Astrocyte (in vitro differentiated cells and primary cell): ENCODE data around the gene FAM120B. TPM values are rescaled to one million over a fixed set of nuclear protein-coding genes. Genes with fewer than 3 reads are reported as not detected.

Experiments used
- DNase-seq: peaks from one replicate; pipeline ENCODE4 v3.0.0-alpha.2; 2010; ENCODE audit warnings: low read depth
- FAIRE-seq: peaks from 2 replicates; lab custom pipeline; 2011; peaks lifted over from hg19 to GRCh38; lab: Jason Lieb, UNC
- H2AFZ ChIP-seq: 2 replicates; pipeline ENCODE4 v1.6.0; 2012; ENCODE audit warnings: low read depth, low read length, inconsistent platforms
- H3K27ac ChIP-seq: 2 replicates; pipeline ENCODE4 v1.5.1; 2011; ENCODE audit warnings: low read depth, low read length, inconsistent platforms
- H3K27me3 ChIP-seq: 2 replicates; pipeline ENCODE4 v1.6.0; 2011; ENCODE audit warnings: low read length, inconsistent platforms; ENCODE audit not compliant: insufficient read depth
- H3K36me3 ChIP-seq: 2 replicates; pipeline ENCODE4 v1.5.1; 2011; ENCODE audit warnings: low read length, inconsistent platforms; ENCODE audit not compliant: insufficient read depth
- H3K4me1 ChIP-seq: 2 replicates; pipeline ENCODE4 v1.5.1; 2011; ENCODE audit warnings: low read length, inconsistent platforms; ENCODE audit not compliant: insufficient read depth
- H3K4me2 ChIP-seq: 2 replicates; pipeline ENCODE4 v1.6.0; 2012; ENCODE audit warnings: low read length, inconsistent platforms
- H3K4me3 ChIP-seq: 2 replicates; pipeline ENCODE4 v1.5.1; 2011; ENCODE audit warnings: low read depth, mild to moderate bottlenecking, low read length, inconsistent platforms; ENCODE audit not compliant: insufficient read depth
- H3K79me2 ChIP-seq: 2 replicates; pipeline ENCODE4 v1.6.0; 2012; ENCODE audit warnings: mild to moderate bottlenecking, low read length, inconsistent platforms; ENCODE audit not compliant: insufficient read depth
- H3K9ac ChIP-seq: 2 replicates; pipeline ENCODE4 v1.6.0; 2012; ENCODE audit warnings: mild to moderate bottlenecking, low read length, inconsistent platforms
- H3K9me3 ChIP-seq: 2 replicates; pipeline ENCODE4 v1.5.1; 2012; ENCODE audit warnings: low read depth, mild to moderate bottlenecking, low read length, inconsistent platforms; ENCODE audit not compliant: insufficient read depth
- H4K20me1 ChIP-seq: 2 replicates; pipeline ENCODE4 v1.6.0; 2012; ENCODE audit warnings: low read length, inconsistent platforms; ENCODE audit not compliant: insufficient read depth
- H3K27ac Mint-ChIP-seq: one replicate; pipeline ENCODE4 v1.8.0; 2021; ENCODE audit warnings: mild to moderate bottlenecking, mixed read lengths; ENCODE audit not compliant: unreplicated experiment
- H3K27me3 Mint-ChIP-seq: one replicate; pipeline ENCODE4 v1.8.0; 2021; ENCODE audit warnings: low read depth, mixed read lengths; ENCODE audit not compliant: unreplicated experiment
- H3K36me3 Mint-ChIP-seq: one replicate; pipeline ENCODE4 v1.8.0; 2021; ENCODE audit warnings: low read depth, mixed read lengths; ENCODE audit not compliant: unreplicated experiment
- H3K4me1 Mint-ChIP-seq: one replicate; pipeline ENCODE4 v1.8.0; 2021; ENCODE audit warnings: low read depth, mixed read lengths; ENCODE audit not compliant: unreplicated experiment
- H3K4me3 Mint-ChIP-seq: one replicate; pipeline ENCODE4 v1.8.0; 2021; ENCODE audit warnings: mild to moderate bottlenecking, moderate library complexity, mixed read lengths; ENCODE audit not compliant: unreplicated experiment
- H3K9me3 Mint-ChIP-seq: one replicate; pipeline ENCODE4 v1.8.0; 2021; ENCODE audit warnings: mild to moderate bottlenecking, mixed read lengths; ENCODE audit not compliant: unreplicated experiment
- EZH2 ChIP-seq: IDR thresholded peaks from 2 replicates; pipeline ENCODE4 v1.6.1; 2012; ENCODE audit warnings: mild to moderate bottlenecking, low read length, inconsistent platforms; ENCODE audit not compliant: insufficient read depth
- total RNA-seq: library from RNA; stranded (reverse); gene quantifications from 2 replicates; pipeline ENCODE4 v1.2.1, GENCODE V29; 2021
- TF ChIP-seq, protein P1 (sequence below): IDR thresholded peaks from 2 replicates; pipeline ENCODE4 v1.5.1; 2011; ENCODE audit warnings: low read depth, mild to moderate bottlenecking, inconsistent platforms, low read length, moderate library complexity; ENCODE audit not compliant: insufficient read depth

The FAM120B gene
- total RNA-seq, 1 donor from 2014 or later = 29.8 TPM

DNA sequence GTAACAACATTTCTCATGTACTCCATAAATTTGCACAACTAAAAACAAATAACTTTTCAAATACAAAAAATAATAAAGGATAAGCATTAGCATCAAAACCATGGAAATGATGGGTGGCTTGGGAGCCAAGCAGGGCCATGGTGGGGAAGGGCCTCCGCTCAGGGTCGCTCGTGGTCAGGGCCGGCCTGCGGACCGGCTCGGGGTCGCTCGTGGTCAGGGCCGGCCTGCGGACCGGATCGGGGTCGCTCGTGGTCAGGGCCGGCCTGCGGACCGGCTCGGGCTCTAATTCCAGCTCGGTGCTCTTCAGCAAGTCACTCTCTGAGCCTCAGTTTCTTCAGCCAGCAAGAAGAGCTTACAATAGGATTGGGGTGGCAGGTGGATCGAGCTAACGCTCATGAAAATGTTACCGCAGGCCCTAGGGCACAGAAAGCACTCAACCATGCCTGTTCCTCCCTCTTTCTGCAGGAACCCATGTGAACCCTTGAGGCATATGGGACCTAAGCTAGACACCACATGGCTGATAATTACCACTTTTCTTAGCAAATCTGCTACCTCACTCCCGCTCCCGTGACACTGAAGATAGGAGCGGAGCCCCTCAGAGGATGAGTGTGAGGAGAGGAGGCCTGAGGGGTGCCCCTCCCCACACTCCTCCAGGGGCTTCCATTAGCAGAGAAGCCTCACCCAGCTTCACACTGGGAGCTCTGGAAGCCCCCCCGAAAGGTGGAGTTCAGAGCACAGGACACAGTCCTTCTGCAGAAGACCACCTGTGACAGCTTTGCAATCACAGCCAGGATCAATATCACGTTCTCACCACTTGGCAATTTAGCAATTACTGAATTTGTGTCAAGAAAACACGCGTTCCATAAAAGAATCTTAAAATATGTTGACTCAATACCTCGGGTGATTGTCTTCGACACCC, 143.5 kb downstream of the FAM120B start:
- no peak for FAIRE-seq
- H3K27ac ChIP-seq = no peak overlapping the region

DNA sequence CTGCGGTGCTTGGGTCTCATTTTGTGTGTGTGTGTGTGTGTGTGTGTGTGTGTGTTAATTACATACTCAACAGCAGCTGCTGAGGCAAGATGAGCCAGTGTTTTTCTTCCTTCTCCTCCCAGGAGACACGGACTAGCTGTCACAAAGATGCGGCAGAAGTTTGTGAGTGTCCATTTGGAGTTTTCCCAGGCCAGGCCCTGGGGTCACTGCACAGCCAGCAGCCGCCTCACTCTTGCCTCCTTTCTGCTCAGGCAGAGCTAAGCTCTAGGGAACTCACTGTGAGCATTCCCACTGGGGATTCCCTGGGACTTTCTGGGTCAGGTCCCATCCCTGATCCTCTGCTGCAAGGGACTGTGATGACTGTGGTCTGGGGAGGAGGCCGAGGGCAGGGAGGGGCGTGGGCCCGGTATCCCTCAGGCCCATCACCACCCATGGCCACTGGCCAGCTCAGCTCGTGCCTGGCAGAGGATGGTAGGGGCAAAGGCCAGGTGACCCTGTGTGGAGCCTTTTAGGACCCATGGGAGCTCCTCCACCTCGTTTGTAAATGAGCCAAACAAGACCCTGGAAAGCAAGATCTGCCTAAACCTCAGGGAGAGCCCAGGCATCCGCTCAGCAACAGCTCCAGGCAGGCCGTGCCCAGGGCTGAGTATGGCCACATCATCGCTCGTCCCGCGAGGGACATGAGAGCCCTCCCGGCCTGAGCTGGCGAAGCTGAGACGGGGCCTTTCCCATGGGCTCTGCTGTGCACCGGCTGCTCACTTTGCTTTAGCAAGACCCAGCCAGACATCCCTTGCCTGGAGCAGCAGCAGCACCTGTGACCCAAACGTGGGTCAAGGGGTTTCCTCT, 144.6 kb downstream of the FAM120B start:
- Histone ChIP-seq H3K27ac (no peak overlapping the region), H3K79me2 (no peaks in the 10 kb centered on the region), H3K27me3 (no peaks in the 10 kb centered on the region), H3K9ac (no peak overlapping the region), H3K4me2 (no peak overlapping the region), H4K20me1 (no peaks in the 10 kb centered on the region), H3K4me3 (no peak overlapping the region), H3K9me3 (peaks cover 3% of the 10 kb centered on the region), H2AFZ (no peak overlapping the region), H3K4me1 (peaks cover 5% of the 10 kb centered on the region), H3K36me3 (no peaks in the 10 kb centered on the region)
- no peak for TF ChIP-seq EZH2
- no peak for DNase-seq
- Mint-ChIP-seq H3K27ac (no peak overlapping the region), H3K36me3 (no peaks in the 10 kb centered on the region), H3K9me3 (no peaks in the 10 kb centered on the region), H3K4me1 (peaks cover 13% of the 10 kb centered on the region), H3K4me3 (no peak overlapping the region), H3K27me3 (peaks cover 54% of the 10 kb centered on the region)
- no peak for FAIRE-seq

More for the DNA sequence above, 143.5 kb downstream of the FAM120B start:
- Histone ChIP-seq H4K20me1 (no peaks in the 10 kb centered on the region), H3K4me1 (peaks cover 5% of the 10 kb centered on the region), H3K4me2 (no peak overlapping the region), H2AFZ (no peak overlapping the region), H3K9ac (no peak overlapping the region), H3K79me2 (no peaks in the 10 kb centered on the region), H3K9me3 (peaks cover 3% of the 10 kb centered on the region), H3K36me3 (no peaks in the 10 kb centered on the region), H3K27me3 (no peaks in the 10 kb centered on the region), H3K4me3 (no peak overlapping the region)
- peaks cover 5% of the 10 kb centered on the region for H3K9me3 Mint-ChIP-seq
- H3K36me3 Mint-ChIP-seq = no peaks in the 10 kb centered on the region
- H3K4me1 Mint-ChIP-seq = peaks cover 13% of the 10 kb centered on the region
- DNase-seq = no peak
- no peak overlapping the region for H3K27ac Mint-ChIP-seq
- no peak for TF ChIP-seq EZH2
- peaks cover 56% of the 10 kb centered on the region for H3K27me3 Mint-ChIP-seq
- no peak overlapping the region for H3K4me3 Mint-ChIP-seq

DNA sequence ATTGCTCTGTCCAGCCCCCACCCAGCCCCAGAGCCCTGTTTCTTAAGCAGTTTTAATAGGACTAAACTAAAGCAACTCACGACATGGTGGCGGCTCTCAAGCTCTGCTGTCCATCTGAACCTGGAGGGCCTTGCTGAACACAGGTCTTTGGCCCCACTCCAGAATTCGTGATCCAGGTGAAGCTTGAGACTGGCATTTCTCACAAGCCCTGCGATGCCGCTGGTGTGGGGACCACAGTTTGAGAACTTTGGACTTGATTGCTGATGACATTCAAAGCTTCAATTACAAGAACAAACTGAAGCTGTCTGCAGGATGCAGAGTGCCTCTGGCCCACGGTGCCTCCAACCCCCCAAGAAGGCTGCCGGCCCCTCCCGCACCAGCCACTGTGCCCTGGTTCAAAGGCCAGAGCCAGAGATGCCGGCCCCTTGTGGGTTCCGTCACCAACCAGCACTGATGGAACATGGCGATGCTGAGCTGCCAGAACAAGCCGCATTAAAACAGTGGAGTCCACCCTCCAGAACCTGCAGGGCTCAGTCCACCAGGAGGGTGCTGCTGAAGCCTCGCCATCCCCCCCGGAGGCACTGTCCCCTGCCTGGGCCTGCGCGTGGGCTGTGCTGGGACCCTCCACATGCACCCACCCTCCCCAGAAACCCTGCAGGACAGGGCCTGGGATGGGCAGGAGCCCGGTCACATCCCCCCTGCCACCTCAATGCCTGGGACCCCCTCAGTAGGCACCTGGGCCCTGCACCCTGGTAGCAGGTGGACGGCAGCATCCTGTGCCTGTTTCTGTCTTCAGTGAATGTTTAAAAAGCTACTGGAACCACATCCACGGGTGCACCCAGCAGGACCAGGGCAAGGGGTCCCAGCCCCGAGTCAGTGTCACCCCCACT, 145.4 kb downstream of the FAM120B start:
- Histone ChIP-seq H3K4me3 (no peak overlapping the region), H3K4me1 (peaks cover 5% of the 10 kb centered on the region), H3K36me3 (no peaks in the 10 kb centered on the region), H3K9me3 (peaks cover 3% of the 10 kb centered on the region), H4K20me1 (no peaks in the 10 kb centered on the region), H3K79me2 (no peaks in the 10 kb centered on the region), H3K9ac (no peak overlapping the region), H3K4me2 (no peak overlapping the region), H3K27ac (no peak overlapping the region), H3K27me3 (no peaks in the 10 kb centered on the region), H2AFZ (no peak overlapping the region)
- Mint-ChIP-seq H3K4me3 (no peak overlapping the region), H3K27me3 (peaks cover 52% of the 10 kb centered on the region), H3K4me1 (peaks cover 13% of the 10 kb centered on the region), H3K36me3 (no peaks in the 10 kb centered on the region), H3K9me3 (no peaks in the 10 kb centered on the region), H3K27ac (no peak overlapping the region)
- no peak for DNase-seq
- FAIRE-seq = no peak
- TF ChIP-seq, protein P1, sequence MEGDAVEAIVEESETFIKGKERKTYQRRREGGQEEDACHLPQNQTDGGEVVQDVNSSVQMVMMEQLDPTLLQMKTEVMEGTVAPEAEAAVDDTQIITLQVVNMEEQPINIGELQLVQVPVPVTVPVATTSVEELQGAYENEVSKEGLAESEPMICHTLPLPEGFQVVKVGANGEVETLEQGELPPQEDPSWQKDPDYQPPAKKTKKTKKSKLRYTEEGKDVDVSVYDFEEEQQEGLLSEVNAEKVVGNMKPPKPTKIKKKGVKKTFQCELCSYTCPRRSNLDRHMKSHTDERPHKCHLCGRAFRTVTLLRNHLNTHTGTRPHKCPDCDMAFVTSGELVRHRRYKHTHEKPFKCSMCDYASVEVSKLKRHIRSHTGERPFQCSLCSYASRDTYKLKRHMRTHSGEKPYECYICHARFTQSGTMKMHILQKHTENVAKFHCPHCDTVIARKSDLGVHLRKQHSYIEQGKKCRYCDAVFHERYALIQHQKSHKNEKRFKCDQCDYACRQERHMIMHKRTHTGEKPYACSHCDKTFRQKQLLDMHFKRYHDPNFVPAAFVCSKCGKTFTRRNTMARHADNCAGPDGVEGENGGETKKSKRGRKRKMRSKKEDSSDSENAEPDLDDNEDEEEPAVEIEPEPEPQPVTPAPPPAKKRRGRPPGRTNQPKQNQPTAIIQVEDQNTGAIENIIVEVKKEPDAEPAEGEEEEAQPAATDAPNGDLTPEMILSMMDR = no peak
- TF ChIP-seq EZH2 = no peak
